Panc1 (cell line): ENCODE measurements around the gene COX17. TPM values are rescaled to one million over a fixed set of nuclear protein-coding genes. Genes with fewer than 3 reads are reported as not detected.
A peak's percentile ranks its signal among the peaks of the same experiment; 100 is the strongest.
"Not testable (repeated sequence)": the region's sequence is repeated elsewhere in the genome, so short reads cannot be mapped to it uniquely, and the experiment has no call there.

Experiments
- ATAC-seq: fragments of 200-7000 bp; cut with Tn5 transposase; 2 replicates; pipeline ENCODE4 v1.9.1; 2020; ENCODE audit warnings: mild to moderate bottlenecking, moderate library complexity
- BruUV-seq: library from RNA; stranded (reverse); fragments of 400-500 nt; replicated peaks from 2 replicates; lab custom pipeline; 2021; lab: Mats Ljungman, UMichigan
- CTCF ChIA-PET: fragments of 300-600 bp; sonication (Branson Sonifier 250); formaldehyde crosslinking; loops from one replicate; lab custom pipeline; 2022; ENCODE audit warnings: antibody characterized with exemption; lab: Charles Lee
- POLR2A ChIA-PET: fragments of 300-600 bp; sonication (Branson Sonifier 250); formaldehyde crosslinking; loops from one replicate; lab custom pipeline; 2022; ENCODE audit warnings: antibody characterized with exemption; lab: Charles Lee
- DNase-seq: peaks from one replicate; pipeline ENCODE4 v3.0.0-alpha.2; 2010; ENCODE audit warnings: low read depth, low spot score
- H3K27ac ChIP-seq: 2 replicates; pipeline ENCODE4 v1.5.1; 2011; ENCODE audit warnings: mild to moderate bottlenecking, low read length, inconsistent platforms
- H3K27me3 ChIP-seq: fragments of 200-500 bp; sonication (Bioruptor generic); 2 replicates; pipeline ENCODE4 v1.6.0; 2014; ENCODE audit warnings: low read length, inconsistent platforms; ENCODE audit not compliant: control insufficient read depth, insufficient read depth
- H3K36me3 ChIP-seq: fragments of 200-500 bp; sonication (Bioruptor generic); 2 replicates; pipeline ENCODE4 v1.5.1; 2014; ENCODE audit warnings: inconsistent platforms, mild to moderate bottlenecking, low read length, moderate library complexity; ENCODE audit not compliant: control insufficient read depth, insufficient read depth
- H3K4me1 ChIP-seq: 2 replicates; pipeline ENCODE4 v1.5.1; 2011; ENCODE audit warnings: inconsistent platforms, mild to moderate bottlenecking, low read length, moderate library complexity; ENCODE audit not compliant: control insufficient read depth, insufficient read depth
- H3K4me3 ChIP-seq, 2 experiments: 2 replicates each; pipeline ENCODE4 v1.5.1; 2011 to 2012; ENCODE audit warnings: low read depth in 2 of 2, low read length in 2 of 2, mild to moderate bottlenecking in 2 of 2, inconsistent platforms in 1 of 2, moderate library complexity in 1 of 2
- H3K9me3 ChIP-seq: fragments of 200-500 bp; sonication (Bioruptor generic); 2 replicates; pipeline ENCODE4 v1.5.1; 2014; ENCODE audit warnings: low read depth, mild to moderate bottlenecking, inconsistent platforms, low read length, moderate library complexity; ENCODE audit not compliant: control insufficient read depth, insufficient read depth
- POLR2AphosphoS5 ChIP-seq: IDR thresholded peaks from 2 replicates; pipeline ENCODE4 v1.6.1; 2012; ENCODE audit warnings: mild to moderate bottlenecking, low read depth, low read length, moderate library complexity
- SIN3A ChIP-seq: IDR thresholded peaks from 2 replicates; pipeline ENCODE4 v1.6.1; 2012; ENCODE audit warnings: low read depth, mild to moderate bottlenecking, low read length, moderate library complexity, borderline replicate concordance; ENCODE audit not compliant: insufficient read depth
- TCF7L2 ChIP-seq: IDR thresholded peaks from 2 replicates; pipeline ENCODE4 v1.6.1; 2011; ENCODE audit warnings: mild to moderate bottlenecking, low read depth, low read length, inconsistent platforms
- in situ Hi-C: cut with HindIII; loops from 2 replicates; pipeline ENCODE4 v1.10.0; 2016; ENCODE audit warnings: low sequenced_read_pairs, low pct_unique_long_range_greater_than_20kb
- intact Hi-C: fragments of 100-400 bp; cut with micrococcal nuclease; formaldehyde crosslinking; loops from one replicate; pipeline ENCODE4 v1.10.0; 2022; ENCODE audit not compliant: unreplicated experiment
- total RNA-seq: library from RNA; stranded (reverse); gene quantifications from one replicate; pipeline ENCODE4 v1.2.1, GENCODE V29; 2021; ENCODE audit not compliant: unreplicated experiment
- TF ChIP-seq, protein P1 (sequence below): fragments of 450-650 bp; IDR thresholded peaks from 2 replicates; pipeline ENCODE4 v1.5.1; 2017; ENCODE audit warnings: mild to moderate bottlenecking
- TF ChIP-seq, protein P2 (sequence below), 2 experiments: IDR thresholded peaks; 2 replicates each; pipeline ENCODE4 v1.6.1; 2011 to 2012; ENCODE audit warnings: low read depth in 2 of 2, control low read depth in 1 of 2, low read length in 1 of 2, mild to moderate bottlenecking in 1 of 2, moderate library complexity in 1 of 2; ENCODE audit not compliant: insufficient read depth in 1 of 2

Gene COX17
- total RNA-seq, 1 experiment from 2014 or later = 81.6 TPM

DNA sequence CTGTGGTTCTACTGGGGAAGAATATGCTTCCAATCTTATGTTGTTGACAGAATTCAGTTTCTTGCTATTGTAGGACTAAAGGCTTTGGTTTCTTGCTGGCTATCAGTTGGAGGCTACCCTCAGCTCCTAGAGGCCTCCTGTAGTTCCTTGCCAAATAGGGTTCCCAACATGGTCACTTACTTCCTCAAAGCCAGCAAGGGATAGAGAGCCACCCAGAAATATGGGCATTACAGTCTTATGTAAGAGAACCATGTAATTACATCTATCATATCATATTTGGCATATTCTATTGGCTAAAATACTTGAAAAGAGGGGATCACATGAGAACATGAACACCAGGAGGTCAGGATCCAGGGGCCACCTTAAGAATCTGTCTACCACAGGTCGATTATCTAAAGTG is 6.2 kb upstream of the COX17 start:
- Histone ChIP-seq H3K4me3 (no peak overlapping the region), H3K27ac (no peak overlapping the region), H3K27me3 (no peaks in the 10 kb centered on the region; the same call in 1 of the 2 replicates), H3K9me3 (no peaks in the 10 kb centered on the region), H3K36me3 (no peaks in the 10 kb centered on the region), H3K4me1 (no peaks in the 10 kb centered on the region)
- in situ Hi-C loops (no loop called here), intact Hi-C loops (loop anchor here (5.0 to 10.0 kb wide), 4 partner anchors 189 to 576 kb away; partner anchors contain the start of gene TIMMDC1)
- ATAC-seq (no peak), DNase-seq (no peak)
- CTCF ChIA-PET = no interaction called here
- no TSS peak for BruUV-seq
- POLR2A ChIA-PET = no interaction called here
- TF ChIP-seq, protein P1, sequence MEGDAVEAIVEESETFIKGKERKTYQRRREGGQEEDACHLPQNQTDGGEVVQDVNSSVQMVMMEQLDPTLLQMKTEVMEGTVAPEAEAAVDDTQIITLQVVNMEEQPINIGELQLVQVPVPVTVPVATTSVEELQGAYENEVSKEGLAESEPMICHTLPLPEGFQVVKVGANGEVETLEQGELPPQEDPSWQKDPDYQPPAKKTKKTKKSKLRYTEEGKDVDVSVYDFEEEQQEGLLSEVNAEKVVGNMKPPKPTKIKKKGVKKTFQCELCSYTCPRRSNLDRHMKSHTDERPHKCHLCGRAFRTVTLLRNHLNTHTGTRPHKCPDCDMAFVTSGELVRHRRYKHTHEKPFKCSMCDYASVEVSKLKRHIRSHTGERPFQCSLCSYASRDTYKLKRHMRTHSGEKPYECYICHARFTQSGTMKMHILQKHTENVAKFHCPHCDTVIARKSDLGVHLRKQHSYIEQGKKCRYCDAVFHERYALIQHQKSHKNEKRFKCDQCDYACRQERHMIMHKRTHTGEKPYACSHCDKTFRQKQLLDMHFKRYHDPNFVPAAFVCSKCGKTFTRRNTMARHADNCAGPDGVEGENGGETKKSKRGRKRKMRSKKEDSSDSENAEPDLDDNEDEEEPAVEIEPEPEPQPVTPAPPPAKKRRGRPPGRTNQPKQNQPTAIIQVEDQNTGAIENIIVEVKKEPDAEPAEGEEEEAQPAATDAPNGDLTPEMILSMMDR = no peak

DNA sequence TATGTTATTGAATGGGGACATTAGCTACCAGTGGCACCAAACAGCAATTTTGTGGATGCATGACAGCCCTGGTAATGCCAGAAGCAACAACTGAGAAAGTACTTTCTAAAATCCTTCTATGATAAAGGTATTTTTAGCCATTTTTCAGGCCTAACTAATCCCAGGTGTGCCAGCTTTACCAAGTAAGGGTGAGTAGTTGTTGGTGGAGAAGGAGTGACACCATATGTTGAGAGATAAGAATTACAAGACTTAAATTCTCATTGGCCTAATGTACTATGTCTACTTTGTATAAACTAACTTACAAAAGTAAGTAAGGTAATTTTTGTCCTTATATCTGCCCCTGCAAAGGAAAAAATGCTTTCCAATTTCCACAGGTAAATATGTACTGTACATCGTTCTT is 4.1 kb upstream of the COX17 start:
- peaks cover 2% of the 10 kb centered on the region; the same call in 1 of the 2 replicates for H3K36me3 ChIP-seq
- intact Hi-C loops = loop anchor here (2.0 to 10.0 kb wide), 5 partner anchors 186 to 798 kb away; partner anchors contain the start of gene TIMMDC1
- H3K9me3 ChIP-seq = no peaks in the 10 kb centered on the region
- DNase-seq (peak; percentile 22), ATAC-seq (no peak)
- ChIA-PET CTCF (interaction anchor here (1.3 kb wide), 1 partner anchor 440 kb away, joined by 3 read pairs; the partner anchor contains the start of gene B4GALT4), POLR2A (no interaction called here)
- no peak for TF ChIP-seq TCF7L2
- TF ChIP-seq, protein P1 = peak; percentile 69; the same call in 1 of the 2 replicates
- H3K27ac ChIP-seq = no peak overlapping the region
- no peaks in the 10 kb centered on the region; the same call in 1 of the 2 replicates for H3K27me3 ChIP-seq
- in situ Hi-C loops = no loop called here
- H3K4me1 ChIP-seq = peaks cover 5% of the 10 kb centered on the region
- no peak overlapping the region for H3K4me3 ChIP-seq
- BruUV-seq = no TSS peak

DNA sequence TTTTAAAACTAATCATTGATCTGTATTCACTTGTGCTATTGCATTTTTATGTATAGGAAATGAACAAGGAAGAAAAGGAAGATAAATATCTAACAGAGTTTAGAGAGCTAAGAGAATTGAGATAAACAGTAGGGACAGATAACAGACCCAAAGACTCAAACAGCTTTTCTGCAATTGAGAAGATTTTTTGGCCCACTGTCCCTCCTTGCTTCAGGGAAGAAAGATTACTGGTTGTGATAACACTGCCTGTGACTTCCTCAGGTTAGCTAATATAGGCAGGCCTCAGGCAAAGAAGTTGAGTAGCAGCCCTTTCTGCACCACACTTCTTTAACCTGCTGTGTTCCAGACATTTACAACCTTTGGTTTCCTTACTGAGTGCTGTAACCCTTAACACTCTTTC is 2.7 kb upstream of the COX17 start:
- no peak overlapping the region for H3K27ac ChIP-seq
- peaks cover 13% of the 10 kb centered on the region for H3K4me1 ChIP-seq
- ChIA-PET CTCF (no interaction called here), POLR2A (no interaction called here)
- intact Hi-C loops (loop anchor here (1.0 to 10.0 kb wide), 6 partner anchors 16 to 797 kb away; partner anchors contain the start of gene TIMMDC1), in situ Hi-C loops (no loop called here)
- H3K4me3 ChIP-seq = no peak overlapping the region
- H3K9me3 ChIP-seq = no peaks in the 10 kb centered on the region
- DNase-seq = no peak
- peaks cover 2% of the 10 kb centered on the region; the same call in 1 of the 2 replicates for H3K36me3 ChIP-seq
- no peaks in the 10 kb centered on the region; the same call in 1 of the 2 replicates for H3K27me3 ChIP-seq
- TF ChIP-seq POLR2AphosphoS5 = no peak
- TF ChIP-seq, protein P2, sequence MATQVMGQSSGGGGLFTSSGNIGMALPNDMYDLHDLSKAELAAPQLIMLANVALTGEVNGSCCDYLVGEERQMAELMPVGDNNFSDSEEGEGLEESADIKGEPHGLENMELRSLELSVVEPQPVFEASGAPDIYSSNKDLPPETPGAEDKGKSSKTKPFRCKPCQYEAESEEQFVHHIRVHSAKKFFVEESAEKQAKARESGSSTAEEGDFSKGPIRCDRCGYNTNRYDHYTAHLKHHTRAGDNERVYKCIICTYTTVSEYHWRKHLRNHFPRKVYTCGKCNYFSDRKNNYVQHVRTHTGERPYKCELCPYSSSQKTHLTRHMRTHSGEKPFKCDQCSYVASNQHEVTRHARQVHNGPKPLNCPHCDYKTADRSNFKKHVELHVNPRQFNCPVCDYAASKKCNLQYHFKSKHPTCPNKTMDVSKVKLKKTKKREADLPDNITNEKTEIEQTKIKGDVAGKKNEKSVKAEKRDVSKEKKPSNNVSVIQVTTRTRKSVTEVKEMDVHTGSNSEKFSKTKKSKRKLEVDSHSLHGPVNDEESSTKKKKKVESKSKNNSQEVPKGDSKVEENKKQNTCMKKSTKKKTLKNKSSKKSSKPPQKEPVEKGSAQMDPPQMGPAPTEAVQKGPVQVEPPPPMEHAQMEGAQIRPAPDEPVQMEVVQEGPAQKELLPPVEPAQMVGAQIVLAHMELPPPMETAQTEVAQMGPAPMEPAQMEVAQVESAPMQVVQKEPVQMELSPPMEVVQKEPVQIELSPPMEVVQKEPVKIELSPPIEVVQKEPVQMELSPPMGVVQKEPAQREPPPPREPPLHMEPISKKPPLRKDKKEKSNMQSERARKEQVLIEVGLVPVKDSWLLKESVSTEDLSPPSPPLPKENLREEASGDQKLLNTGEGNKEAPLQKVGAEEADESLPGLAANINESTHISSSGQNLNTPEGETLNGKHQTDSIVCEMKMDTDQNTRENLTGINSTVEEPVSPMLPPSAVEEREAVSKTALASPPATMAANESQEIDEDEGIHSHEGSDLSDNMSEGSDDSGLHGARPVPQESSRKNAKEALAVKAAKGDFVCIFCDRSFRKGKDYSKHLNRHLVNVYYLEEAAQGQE (IDR thresholded peaks at IDR 0.05; ENCODE audit: insufficient read depth in 1 of 2, low read depth in 2 of 2, low read length in 1 of 2) = no peak
- no peak for TF ChIP-seq TCF7L2
- TF ChIP-seq, protein P1 = no peak
- no peak for TF ChIP-seq SIN3A
- BruUV-seq = no TSS peak
- no peak for ATAC-seq

DNA sequence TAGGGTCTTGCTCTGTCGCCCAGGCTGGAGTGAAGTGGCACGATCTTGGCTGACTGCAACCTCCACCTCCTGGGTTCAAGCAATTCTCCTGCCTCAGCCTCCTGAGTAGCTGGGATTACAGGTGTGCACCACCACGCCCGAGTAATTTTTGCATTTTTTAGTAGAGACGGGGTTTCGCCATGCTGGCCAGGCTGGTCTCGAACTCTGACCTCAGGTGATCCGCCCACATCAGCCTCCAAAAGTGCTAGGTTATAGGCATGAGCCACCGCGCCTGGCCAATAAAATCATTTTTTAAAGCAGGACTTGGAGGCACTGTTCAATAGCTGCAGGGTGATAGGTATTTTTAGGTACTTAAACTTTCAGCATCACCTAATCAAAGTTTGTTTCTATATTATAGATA is 1.0 kb upstream of the COX17 start:
- in situ Hi-C loops, H3K36me3 ChIP-seq, H3K4me3 ChIP-seq, H3K27me3 ChIP-seq, intact Hi-C loops, BruUV-seq, H3K9me3 ChIP-seq, DNase-seq, ATAC-seq, CTCF ChIA-PET, H3K27ac ChIP-seq, POLR2A ChIA-PET: not testable (repeated sequence)
- H3K4me1 ChIP-seq = peaks cover 13% of the 10 kb centered on the region
